ENCODE data around the gene KIAA0825. TPM values are rescaled to one million over a fixed set of nuclear protein-coding genes. Genes with fewer than 3 reads are reported as not detected.

Gene KIAA0825
- total RNA-seq, 1 donor from 2014 or later: 10.8 TPM

Other genes starting within 250 kb of the KIAA0825 start
- 5.1 and 6.4 TPM in 2 replicates for gene SLF1, start 65 bp upstream of the KIAA0825 start, total RNA-seq

Measured in renal cortical epithelial cell (primary cell).